T-cell (primary cell): ENCODE measurements around the gene DPY19L1. TPM values are rescaled to one million over a fixed set of nuclear protein-coding genes. Genes with fewer than 3 reads are reported as not detected.

Experiments
- ATAC-seq, 4 experiments: fragments of 200-7000 bp in 3 of 4; fragments of 150-1000 bp in 1 of 4; cut with Tn5 transposase; replicated peaks in 1 of 4; 1 replicate in 3 of 4; 2 replicates in 1 of 4; pipeline ENCODE4 v1.10.0; 2021; ENCODE audit warnings: moderate library complexity in 3 of 4, mild to moderate bottlenecking in 2 of 4, moderate number of reproducible peaks in 1 of 4
- CTCF ChIA-PET, 2 donors: fragments of 300-600 bp; sonication (Branson Sonifier 250); formaldehyde crosslinking; loops; one replicate each; lab custom pipeline; 2022; ENCODE audit warnings: antibody characterized with exemption in 2 of 2; lab: Charles Lee
- POLR2A ChIA-PET, 2 donors: fragments of 300-600 bp; sonication (Branson Sonifier 250); formaldehyde crosslinking; loops; one replicate each; lab custom pipeline; 2022; ENCODE audit warnings: antibody characterized with exemption in 2 of 2; lab: Charles Lee
- DNase-seq, 35 experiments: peaks; one replicate each; pipeline versions ENCODE4 v3.0.0 to v3.0.0-alpha.2; 2013 to 2023
- H3K27ac ChIP-seq: one replicate; pipeline ENCODE4 v1.5.1; 2013; ENCODE audit warnings: low read length
- H3K27me3 ChIP-seq, 2 experiments: replicated peaks in 1 of 2; 1 replicate in 1 of 2; 2 replicates in 1 of 2; pipeline versions ENCODE4 v1.6.1 to v1.7.0; 2013; ENCODE audit warnings: low read length in 1 of 2, mixed read lengths in 1 of 2; ENCODE audit not compliant: control insufficient read depth in 2 of 2, insufficient read depth in 2 of 2; ENCODE audit errors: extremely low read depth in 1 of 2
- H3K36me3 ChIP-seq, 2 donors: 1 replicate in 1 of 2; 2 replicates in 1 of 2; pipeline versions ENCODE4 v1.6.1 to v1.7.0; 2013; ENCODE audit warnings: low read length in 1 of 2; ENCODE audit not compliant: control insufficient read depth in 2 of 2, insufficient read depth in 1 of 2; ENCODE audit errors: extremely low read depth in 1 of 2
- H3K4me1 ChIP-seq, 2 experiments: 1 replicate in 1 of 2; 2 replicates in 1 of 2; pipeline versions ENCODE4 v1.6.1 to v1.7.0; 2013; ENCODE audit warnings: low read length in 2 of 2, mixed read lengths in 1 of 2; ENCODE audit not compliant: insufficient read depth in 2 of 2, control insufficient read depth in 1 of 2; ENCODE audit errors: extremely low read depth in 1 of 2
- H3K4me3 ChIP-seq, 2 donors: 1 replicate in 1 of 2; 2 replicates in 1 of 2; pipeline versions ENCODE4 v1.5.1 to v1.7.0; 2013; ENCODE audit warnings: mild to moderate bottlenecking in 2 of 2, low read length in 1 of 2, moderate library complexity in 1 of 2; ENCODE audit not compliant: control insufficient read depth in 1 of 2; ENCODE audit errors: extremely low read depth in 1 of 2
- H3K9me3 ChIP-seq: 2 replicates; pipeline ENCODE4 v1.7.0; 2013
- H3K27ac Mint-ChIP-seq, 2 donors: one replicate each; pipeline ENCODE4 v1.8.0; 2020 to 2021; ENCODE audit warnings: mild to moderate bottlenecking in 2 of 2, mixed read lengths in 2 of 2
- H3K27me3 Mint-ChIP-seq, 2 donors: one replicate each; pipeline ENCODE4 v1.8.0; 2021 to 2022; ENCODE audit warnings: mixed read lengths in 2 of 2
- H3K36me3 Mint-ChIP-seq: one replicate; pipeline ENCODE4 v1.8.0; 2021; ENCODE audit warnings: mixed read lengths
- H3K4me1 Mint-ChIP-seq, 3 donors: one replicate each; pipeline ENCODE4 v1.8.0; 2020 to 2022; ENCODE audit warnings: mixed read lengths in 3 of 3, mild to moderate bottlenecking in 1 of 3
- H3K4me3 Mint-ChIP-seq, 3 donors: one replicate each; pipeline ENCODE4 v1.8.0; 2020 to 2022; ENCODE audit warnings: mild to moderate bottlenecking in 3 of 3, mixed read lengths in 3 of 3, moderate library complexity in 3 of 3
- H3K9me3 Mint-ChIP-seq, 3 donors: one replicate each; pipeline ENCODE4 v1.8.0; 2020 to 2022; ENCODE audit warnings: mixed read lengths in 3 of 3
- WGBS: methylation state at CpG from one replicate; pipeline ENCODE4 v1.1.5; 2013; ENCODE audit warnings: missing lambda C conversion rate; ENCODE audit not compliant: insufficient coverage; 5-methylcytosine and 5-hydroxymethylcytosine counted together
- total RNA-seq, 35 experiments: library from RNA in 6 of 35; stranded (reverse) in 6 of 35; fragments of 120-200 nt in 1 of 35; gene quantifications; one replicate each; pipeline versions ENCODE4 v1.2.1 to v1.2.4 and lab custom pipeline; 2013 to 2026

Gene DPY19L1
- total RNA-seq, 5 donors from 2014 or later (not counting 1 experiment from before 2014, with no cell fraction given) = 6.6 to 10.5 (median 10.3) TPM

DNA sequence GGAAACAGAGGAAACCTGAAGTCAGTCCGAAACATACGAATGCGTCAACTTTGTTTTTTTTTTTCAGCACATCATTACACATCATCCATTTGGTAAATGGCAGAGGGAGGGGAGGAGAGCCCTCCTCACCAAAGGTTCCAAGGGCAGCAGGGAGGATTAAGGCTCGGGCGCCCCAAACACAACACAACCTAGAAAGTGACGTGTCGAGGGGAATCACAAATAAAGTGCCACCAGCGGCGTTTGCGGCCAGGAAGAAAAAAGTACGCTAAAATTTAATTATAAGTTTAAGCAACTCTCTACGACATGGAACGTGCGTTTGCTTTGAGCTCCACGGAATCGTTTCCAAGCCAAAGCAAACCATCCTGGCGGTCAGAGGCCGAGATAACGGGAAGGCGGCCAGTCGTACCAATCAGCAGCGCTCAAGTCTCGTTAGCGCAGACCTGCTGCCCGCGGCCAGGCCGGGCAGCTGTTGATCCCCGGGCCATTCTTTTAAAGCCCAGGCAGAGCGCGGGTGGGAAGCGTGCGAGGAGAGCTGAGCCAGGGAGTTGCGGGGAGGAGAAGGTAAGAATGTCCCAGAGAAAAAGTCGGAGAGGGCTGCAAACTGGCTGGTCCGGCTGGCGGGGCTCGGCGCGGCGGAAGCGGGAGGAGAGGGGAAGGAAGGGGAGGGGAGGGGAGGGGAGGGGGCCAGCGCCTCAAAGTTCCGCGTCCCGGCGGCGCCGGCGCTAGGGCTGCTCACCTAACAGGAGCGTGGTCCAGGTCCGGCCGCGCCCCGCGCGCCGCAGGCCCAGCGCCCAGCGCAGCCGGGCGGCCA, 719 bp downstream of the DPY19L1 start:
- H3K27me3 Mint-ChIP-seq = no peaks in the 10 kb centered on the region
- peak overlapping the region; percentile 91 to 98 (median 93) for H3K4me3 Mint-ChIP-seq
- under 1% methylated on average over 50 of the region's 61 CpGs for WGBS
- H3K36me3 Mint-ChIP-seq = no peaks in the 10 kb centered on the region
- H3K4me1 Mint-ChIP-seq = peaks cover 34 to 38% (median 35%) of the 10 kb centered on the region in 3 donors
- POLR2A ChIA-PET = interaction anchor here in 1 of 2 donors (0.6 kb wide), 1 partner anchor 760 kb away, joined by 4 read pairs; no protein-coding TSS in a partner anchor
- no peaks in the 10 kb centered on the region for H3K36me3 ChIP-seq
- peaks cover 2% of the 10 kb centered on the region in 2 experiments for H3K27me3 ChIP-seq
- H3K4me3 ChIP-seq = peak overlapping the region; percentile 74 to 81
- peak overlapping the region; percentile 46 for H3K27ac ChIP-seq
- H3K9me3 ChIP-seq = no peaks in the 10 kb centered on the region
- DNase-seq (peak in 34 of 35 experiments; percentile 11 to 66 (median 30)), ATAC-seq (peak; percentile 8 to 17 (median 16))
- CTCF ChIA-PET = interaction anchor here (0.6 to 1.4 kb wide), 5 partner anchors 14 to 798 kb away, joined by 3 to 6 read pairs (median 4); no protein-coding TSS in a partner anchor
- H3K4me1 ChIP-seq = peaks cover 2 to 24% of the 10 kb centered on the region in 2 experiments
- H3K27ac Mint-ChIP-seq = peak overlapping the region; percentile 70 to 84
- H3K9me3 Mint-ChIP-seq = no peaks in the 10 kb centered on the region

DNA sequence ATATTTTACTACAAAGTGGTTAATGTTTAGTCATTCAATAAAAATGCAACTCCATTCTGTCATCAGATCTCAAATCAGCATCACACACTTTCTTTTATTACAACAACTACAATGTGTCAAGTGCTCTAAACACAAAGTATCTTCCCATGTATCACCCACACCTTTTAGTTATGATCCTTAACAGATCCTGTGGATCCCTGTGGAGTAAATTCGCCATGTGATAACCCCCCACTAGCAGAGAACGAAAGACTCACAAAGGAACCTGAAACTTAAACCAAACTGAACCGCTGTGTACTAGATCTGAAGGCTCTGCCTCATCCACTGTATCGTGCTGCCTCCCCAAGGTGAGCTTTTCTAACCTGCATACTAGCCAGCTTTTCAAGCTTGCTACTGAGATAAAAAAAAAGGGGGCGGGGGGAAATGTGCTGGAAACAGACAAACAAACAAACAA, 1.7 kb downstream of the DPY19L1 start:
- Mint-ChIP-seq H3K27me3 (no peaks in the 10 kb centered on the region), H3K9me3 (no peaks in the 10 kb centered on the region), H3K4me3 (peak overlapping the region; percentile 91 to 98 (median 93)), H3K36me3 (no peaks in the 10 kb centered on the region), H3K27ac (peak overlapping the region; percentile 70 to 84), H3K4me1 (peaks cover 34 to 38% (median 35%) of the 10 kb centered on the region in 3 donors)
- no peak overlapping the region for H3K4me3 ChIP-seq
- peaks cover 2 to 24% of the 10 kb centered on the region in 2 experiments for H3K4me1 ChIP-seq
- no peaks in the 10 kb centered on the region for H3K36me3 ChIP-seq
- WGBS = no CpG with 5 or more reads among the region's 5 CpGs
- no peaks in the 10 kb centered on the region for H3K9me3 ChIP-seq
- ChIA-PET POLR2A (no interaction called here), CTCF (interaction anchor here (0.6 to 1.4 kb wide), 5 partner anchors 10 to 825 kb away, joined by 3 to 11 read pairs (median 6); no protein-coding TSS in a partner anchor)
- H3K27ac ChIP-seq = peak overlapping the region; percentile 46
- peaks cover 2% of the 10 kb centered on the region in 2 experiments for H3K27me3 ChIP-seq
- ATAC-seq (peak in 1 of 4 experiments; percentile 25), DNase-seq (peak in 22 of 35 experiments; percentile 3 to 57 (median 16))

GRCh38 chr7:35032166-35032565, 5.1 kb downstream of the DPY19L1 start:
- no CpG with 5 or more reads among the region's 1 CpG for WGBS
- no peaks in the 10 kb centered on the region for H3K9me3 Mint-ChIP-seq
- H3K27ac Mint-ChIP-seq = no peak overlapping the region
- Histone ChIP-seq H3K9me3 (no peaks in the 10 kb centered on the region), H3K4me3 (no peak overlapping the region), H3K27me3 (peaks cover 0 to 2% of the 10 kb centered on the region in 2 experiments), H3K4me1 (peaks cover 2 to 16% of the 10 kb centered on the region in 2 experiments), H3K27ac (no peak overlapping the region), H3K36me3 (no peaks in the 10 kb centered on the region)
- no peaks in the 10 kb centered on the region for H3K36me3 Mint-ChIP-seq
- DNase-seq (no peak), ATAC-seq (no peak)
- ChIA-PET CTCF (no interaction called here), POLR2A (no interaction called here)
- no peak overlapping the region for H3K4me3 Mint-ChIP-seq
- no peaks in the 10 kb centered on the region for H3K27me3 Mint-ChIP-seq
- H3K4me1 Mint-ChIP-seq = peaks cover 26 to 32% (median 27%) of the 10 kb centered on the region in 3 donors

DNA sequence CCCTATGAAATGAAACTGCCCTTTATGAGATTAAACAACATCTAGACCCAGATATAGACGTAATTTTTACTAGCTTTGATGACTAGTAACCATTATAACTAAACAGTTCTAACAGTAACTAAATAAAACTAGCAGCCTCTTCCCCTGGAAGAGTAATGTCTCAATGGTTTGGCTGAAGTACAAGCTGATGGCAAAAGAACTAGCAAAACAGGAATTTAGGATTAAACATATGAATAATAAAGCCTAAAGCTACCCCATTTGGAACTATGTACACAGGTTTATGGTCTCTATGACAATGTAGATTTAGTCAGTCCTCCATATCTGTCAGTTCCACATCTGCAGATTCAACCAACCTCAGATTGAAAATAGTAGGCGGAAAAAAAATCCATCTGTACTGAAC, 6.4 kb downstream of the DPY19L1 start:
- Histone ChIP-seq H3K36me3 (no peaks in the 10 kb centered on the region), H3K4me1 (peaks cover 2 to 8% of the 10 kb centered on the region in 2 experiments), H3K4me3 (no peak overlapping the region), H3K27ac (no peak overlapping the region), H3K9me3 (no peaks in the 10 kb centered on the region), H3K27me3 (no peaks in the 10 kb centered on the region)
- Mint-ChIP-seq H3K4me1 (peaks cover 19 to 23% (median 21%) of the 10 kb centered on the region in 3 donors), H3K9me3 (no peaks in the 10 kb centered on the region), H3K27me3 (no peaks in the 10 kb centered on the region), H3K27ac (no peak overlapping the region), H3K36me3 (no peaks in the 10 kb centered on the region), H3K4me3 (no peak overlapping the region)
- CTCF ChIA-PET = no interaction called here
- DNase-seq (no peak), ATAC-seq (no peak)
- POLR2A ChIA-PET = no interaction called here
- no CpG with 5 or more reads among the region's 2 CpGs for WGBS

GRCh38 chr7:35029311-35029710, 8.0 kb downstream of the DPY19L1 start:
- no peaks in the 10 kb centered on the region for H3K27me3 Mint-ChIP-seq
- H3K27me3 ChIP-seq = no peaks in the 10 kb centered on the region
- CTCF ChIA-PET = no interaction called here
- H3K36me3 ChIP-seq = no peaks in the 10 kb centered on the region
- H3K36me3 Mint-ChIP-seq = no peaks in the 10 kb centered on the region
- H3K4me1 ChIP-seq = no peaks in the 10 kb centered on the region
- no peak overlapping the region for H3K4me3 ChIP-seq
- no CpG with 5 or more reads among the region's 1 CpG for WGBS
- no peak overlapping the region for H3K27ac Mint-ChIP-seq
- no peaks in the 10 kb centered on the region for H3K9me3 Mint-ChIP-seq
- no peak overlapping the region for H3K4me3 Mint-ChIP-seq
- ATAC-seq = no peak
- POLR2A ChIA-PET = no interaction called here
- no peak overlapping the region for H3K27ac ChIP-seq
- peaks cover 6 to 16% (median 9%) of the 10 kb centered on the region in 3 donors for H3K4me1 Mint-ChIP-seq
- H3K9me3 ChIP-seq = no peaks in the 10 kb centered on the region
- DNase-seq = no peak

- POLR2A ChIA-PET = no interaction called here
- Mint-ChIP-seq H3K27me3 (no peaks in the 10 kb centered on the region), H3K4me3 (no peak overlapping the region), H3K4me1 (peaks cover 0 to 10% (median 2%) of the 10 kb centered on the region in 3 donors), H3K9me3 (no peaks in the 10 kb centered on the region), H3K27ac (no peak overlapping the region), H3K36me3 (no peaks in the 10 kb centered on the region)
- ATAC-seq = no peak
- CTCF ChIA-PET = no interaction called here
- H3K27ac ChIP-seq = no peak overlapping the region
- DNase-seq = no peak
- H3K36me3 ChIP-seq = no peaks in the 10 kb centered on the region
- no peak overlapping the region for H3K4me3 ChIP-seq
- no peaks in the 10 kb centered on the region for H3K4me1 ChIP-seq
- no peaks in the 10 kb centered on the region for H3K27me3 ChIP-seq
- H3K9me3 ChIP-seq = no peaks in the 10 kb centered on the region
These were observed 11.1 kb downstream of the DPY19L1 start for GRCh38 chr7:35026150-35026549.
